Measurements from ENCODE around the gene BCOR.
A peak's percentile ranks its signal among the peaks of the same experiment; 100 is the strongest.

The BCOR gene

DNA sequence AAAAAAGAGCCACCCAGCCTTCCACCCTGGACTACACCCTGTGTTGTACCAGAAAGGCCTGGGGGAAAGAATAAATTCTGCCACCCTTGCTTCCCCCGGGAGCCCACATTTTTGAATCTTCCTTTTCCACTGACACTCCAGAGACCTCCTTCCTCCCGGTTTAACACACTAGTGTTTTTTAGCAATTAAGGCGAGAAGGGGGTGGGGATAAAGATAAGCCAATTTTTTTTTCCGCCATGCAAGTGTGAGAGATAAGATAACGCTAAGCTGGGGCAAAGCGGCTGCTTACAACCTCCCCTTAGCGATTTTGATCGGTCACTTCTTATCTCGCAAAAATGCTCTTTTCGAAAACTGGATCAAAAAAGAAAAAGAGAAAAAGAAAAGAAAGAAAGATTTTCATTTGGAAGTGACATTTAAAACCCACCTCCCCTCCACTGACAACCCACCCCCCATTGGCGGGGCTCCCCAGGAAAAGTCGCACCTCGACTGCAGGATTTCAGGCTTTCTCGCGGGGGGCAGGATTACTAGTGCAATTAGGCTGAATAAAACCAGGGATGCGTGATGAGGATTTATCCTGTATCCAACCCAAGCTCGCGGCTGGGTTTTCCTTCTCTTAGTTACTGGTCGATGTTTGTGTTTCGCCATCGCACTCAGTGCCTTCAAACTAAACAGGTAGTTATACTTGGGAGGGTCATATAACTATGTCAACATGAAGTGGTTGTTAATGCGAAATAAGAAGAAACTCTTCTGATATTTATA lies 6.0 kb upstream of the BCOR start:
- Histone ChIP-seq H3K27me3 (ENCODE audit: control insufficient read depth in 1 of 2, insufficient read depth in 1 of 2, low read length in 2 of 2) (peaks cover 0 to 52% of the 10 kb centered on the region in 2 experiments), H2BK15ac (ENCODE audit: low read depth, poor library complexity, severe bottlenecking) (no peak overlapping the region), H3K4ac (ENCODE audit: low read depth in 1 of 2, low read length in 2 of 2) (no peak overlapping the region), H3K14ac (ENCODE audit: low read length in 2 of 2) (no peak overlapping the region), H3K18ac (ENCODE audit: low read depth in 1 of 2, low read length in 2 of 2) (no peak overlapping the region), H3K23ac (ENCODE audit: low read length in 2 of 2) (no peak overlapping the region), H2BK120ac (ENCODE audit: low read depth, low read length) (peak overlapping the region; percentile 11), H3K4me1 (ENCODE audit: control insufficient read depth, insufficient read depth, low read depth, low read length) (peaks cover 34% of the 10 kb centered on the region), H3K9me3 (ENCODE audit: control insufficient read depth, low read length) (no peaks in the 10 kb centered on the region), H2AK5ac (ENCODE audit: low read length, severe bottlenecking) (no peak overlapping the region), H3K4me2 (ENCODE audit: low read length, poor library complexity, severe bottlenecking) (no peak overlapping the region), H2AFZ (ENCODE audit: low read depth, low read length) (no peak overlapping the region), H4K91ac (ENCODE audit: low read length) (no peak overlapping the region), H4K8ac (ENCODE audit: low read length) (no peak overlapping the region), H2BK5ac (ENCODE audit: low read depth, low read length, poor library complexity, severe bottlenecking) (no peak overlapping the region), H2BK12ac (ENCODE audit: low read length in 2 of 2) (no peak overlapping the region), H3K36me3 (ENCODE audit: control insufficient read depth in 1 of 2, insufficient read depth in 2 of 2, low read depth in 1 of 2, low read length in 2 of 2) (peaks cover 0 to 3% of the 10 kb centered on the region in 2 experiments), H3K4me3 (ENCODE audit: insufficient read depth in 1 of 2, low read depth in 1 of 2, low read length in 2 of 2) (no peak overlapping the region), H3K27ac (ENCODE audit: low read length, poor library complexity, severe bottlenecking) (no peak overlapping the region), H3K9ac (ENCODE audit: low read length) (no peak overlapping the region), H3K79me1 (replicated peaks; ENCODE audit: low read length, poor library complexity, severe bottlenecking) (peaks cover 6% of the 10 kb centered on the region)
- WGBS, result 42% methylated on average over 12 of the region's 22 CpGs
- DNase-seq, result peak; percentile 20

DNA sequence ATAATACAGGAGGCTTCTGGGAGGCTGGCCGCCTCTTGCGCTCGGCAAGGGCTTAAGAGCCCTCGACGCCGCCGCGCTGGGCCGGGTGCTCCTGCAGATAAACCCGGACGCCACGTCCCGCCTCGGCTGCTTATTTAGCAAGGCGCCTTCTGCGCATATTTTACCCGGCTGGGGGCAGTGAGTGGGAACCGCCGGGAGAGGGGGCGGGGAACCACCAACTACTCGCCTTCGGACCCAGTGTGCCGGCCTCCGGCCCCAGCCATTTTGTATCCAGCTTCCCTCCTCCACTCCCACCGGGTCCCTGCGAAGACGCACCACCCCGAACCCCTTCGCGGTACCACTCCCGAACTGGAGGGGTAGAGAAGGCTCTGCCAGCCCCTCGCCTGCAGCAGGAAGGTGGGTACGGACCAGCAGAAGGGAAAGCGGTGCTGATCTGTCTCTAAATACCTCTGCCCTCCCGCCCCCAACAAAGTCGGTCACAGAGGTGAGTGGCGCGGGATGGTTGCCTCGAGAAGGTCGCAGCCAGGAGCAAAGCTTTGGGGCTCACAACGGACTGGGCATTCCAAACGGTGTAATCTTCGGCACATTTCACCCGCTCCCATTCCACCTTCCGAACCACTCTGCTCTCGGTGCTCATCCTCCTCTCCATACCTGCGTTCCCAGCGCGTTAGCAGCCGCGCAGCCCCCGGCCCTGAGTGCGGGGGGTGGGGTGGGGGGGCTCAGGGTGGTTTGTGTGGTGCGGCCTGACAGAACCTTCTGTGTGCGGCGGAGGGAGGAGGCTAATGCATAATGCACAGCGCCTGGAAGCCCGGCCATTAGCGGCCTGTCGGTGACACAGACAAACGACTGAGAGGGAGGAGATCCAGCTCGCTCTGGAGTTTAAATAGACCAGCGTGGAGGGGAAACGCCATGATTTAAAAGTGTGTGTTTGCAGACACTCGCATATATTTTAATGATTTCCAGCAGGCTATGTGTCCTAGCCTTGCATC lies 4.9 kb upstream of the BCOR start:
- no peak overlapping the region for H4K8ac ChIP-seq (ENCODE audit: low read length)
- peak overlapping the region in 1 of 2 experiments; percentile 61 for H3K4ac ChIP-seq (ENCODE audit: low read depth in 1 of 2, low read length in 2 of 2)
- no peak overlapping the region for H3K14ac ChIP-seq (ENCODE audit: low read length in 2 of 2)
- no peak overlapping the region for H3K9ac ChIP-seq (ENCODE audit: low read length)
- 39% methylated on average over 32 of the region's 65 CpGs for WGBS
- H2BK15ac ChIP-seq (ENCODE audit: low read depth, poor library complexity, severe bottlenecking), result no peak overlapping the region
- peaks cover 6% of the 10 kb centered on the region for H3K79me1 ChIP-seq (replicated peaks; ENCODE audit: low read length, poor library complexity, severe bottlenecking)
- H2BK5ac ChIP-seq (ENCODE audit: low read depth, low read length, poor library complexity, severe bottlenecking), result no peak overlapping the region
- no peak overlapping the region for H2AK5ac ChIP-seq (ENCODE audit: low read length, severe bottlenecking)
- no peak overlapping the region for H3K4me2 ChIP-seq (ENCODE audit: low read length, poor library complexity, severe bottlenecking)
- peaks cover 27% of the 10 kb centered on the region for H3K4me1 ChIP-seq (ENCODE audit: control insufficient read depth, insufficient read depth, low read depth, low read length)
- H3K9me3 ChIP-seq (ENCODE audit: control insufficient read depth, low read length), result no peaks in the 10 kb centered on the region
- H2BK12ac ChIP-seq (ENCODE audit: low read length in 2 of 2), result peak overlapping the region in 1 of 2 experiments; percentile 31
- no peak overlapping the region for H3K4me3 ChIP-seq (ENCODE audit: insufficient read depth in 1 of 2, low read depth in 1 of 2, low read length in 2 of 2)
- H3K23ac ChIP-seq (ENCODE audit: low read length in 2 of 2), result no peak overlapping the region
- H3K27me3 ChIP-seq (ENCODE audit: control insufficient read depth in 1 of 2, insufficient read depth in 1 of 2, low read length in 2 of 2), result peaks cover 0 to 52% of the 10 kb centered on the region in 2 experiments
- no peak overlapping the region for H3K27ac ChIP-seq (ENCODE audit: low read length, poor library complexity, severe bottlenecking)
- DNase-seq, result peak; percentile 36
- H4K91ac ChIP-seq (ENCODE audit: low read length), result no peak overlapping the region
- no peak overlapping the region for H2AFZ ChIP-seq (ENCODE audit: low read depth, low read length)
- H2BK120ac ChIP-seq (ENCODE audit: low read depth, low read length), result no peak overlapping the region
- H3K36me3 ChIP-seq (ENCODE audit: control insufficient read depth in 1 of 2, insufficient read depth in 2 of 2, low read depth in 1 of 2, low read length in 2 of 2), result peaks cover 0 to 3% of the 10 kb centered on the region in 2 experiments
- H3K18ac ChIP-seq (ENCODE audit: low read depth in 1 of 2, low read length in 2 of 2), result peak overlapping the region; percentile 1 to 70

DNA sequence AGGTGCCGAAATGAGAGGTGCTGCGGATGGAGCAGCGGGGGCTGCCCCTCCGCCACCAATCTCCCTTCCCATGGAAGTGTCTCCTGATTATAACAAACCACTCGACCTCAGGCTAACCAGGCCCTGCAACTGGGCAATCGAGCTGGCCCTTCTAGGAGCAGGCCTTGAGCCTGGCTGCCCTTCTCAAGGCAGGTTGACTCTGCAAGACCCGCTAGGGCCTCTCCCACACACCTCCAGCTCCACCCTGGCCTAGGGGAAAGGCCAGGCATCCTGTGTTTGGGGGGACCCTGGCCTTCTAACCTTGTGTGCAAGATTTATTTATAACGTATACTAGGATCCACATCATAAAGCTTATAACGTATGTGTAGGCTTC lies 3.7 kb upstream of the BCOR start:
- Histone ChIP-seq H3K27me3 (ENCODE audit: control insufficient read depth in 1 of 2, insufficient read depth in 1 of 2, low read length in 2 of 2) (peaks cover 0 to 44% of the 10 kb centered on the region in 2 experiments), H4K8ac (ENCODE audit: low read length) (no peak overlapping the region), H3K36me3 (ENCODE audit: control insufficient read depth in 1 of 2, insufficient read depth in 2 of 2, low read depth in 1 of 2, low read length in 2 of 2) (peaks cover 0 to 3% of the 10 kb centered on the region in 2 experiments), H4K91ac (ENCODE audit: low read length) (no peak overlapping the region), H3K18ac (ENCODE audit: low read depth in 1 of 2, low read length in 2 of 2) (no peak overlapping the region), H2BK120ac (ENCODE audit: low read depth, low read length) (no peak overlapping the region), H3K9me3 (ENCODE audit: control insufficient read depth, low read length) (no peaks in the 10 kb centered on the region), H2BK15ac (ENCODE audit: low read depth, poor library complexity, severe bottlenecking) (no peak overlapping the region), H2AFZ (ENCODE audit: low read depth, low read length) (no peak overlapping the region), H3K9ac (ENCODE audit: low read length) (no peak overlapping the region), H3K14ac (ENCODE audit: low read length in 2 of 2) (no peak overlapping the region), H3K4me3 (ENCODE audit: insufficient read depth in 1 of 2, low read depth in 1 of 2, low read length in 2 of 2) (no peak overlapping the region), H2BK12ac (ENCODE audit: low read length in 2 of 2) (no peak overlapping the region), H2BK5ac (ENCODE audit: low read depth, low read length, poor library complexity, severe bottlenecking) (no peak overlapping the region), H3K27ac (ENCODE audit: low read length, poor library complexity, severe bottlenecking) (no peak overlapping the region), H2AK5ac (ENCODE audit: low read length, severe bottlenecking) (no peak overlapping the region), H3K4me2 (ENCODE audit: low read length, poor library complexity, severe bottlenecking) (no peak overlapping the region), H3K4me1 (ENCODE audit: control insufficient read depth, insufficient read depth, low read depth, low read length) (peaks cover 17% of the 10 kb centered on the region), H3K23ac (ENCODE audit: low read length in 2 of 2) (no peak overlapping the region), H3K4ac (ENCODE audit: low read depth in 1 of 2, low read length in 2 of 2) (no peak overlapping the region), H3K79me1 (replicated peaks; ENCODE audit: low read length, poor library complexity, severe bottlenecking) (peaks cover 6% of the 10 kb centered on the region)
- 67% methylated on average over 8 of the region's 9 CpGs for WGBS
- no peak for DNase-seq

Measured in mesenchymal stem cell (in vitro differentiated cells and primary cell).